IPS-18a (cell line): ENCODE data around the gene TMEM126A.

Experiments used
- H3K27ac ChIP-seq: one replicate; pipeline ENCODE4 v1.5.1; 2013; ENCODE audit warnings: low read length
- H3K27me3 ChIP-seq: one replicate; pipeline ENCODE4 v1.6.1; 2013; ENCODE audit warnings: mild to moderate bottlenecking, low read length; ENCODE audit not compliant: control insufficient read depth, insufficient read depth
- H3K36me3 ChIP-seq: one replicate; pipeline ENCODE4 v1.6.1; 2013; ENCODE audit warnings: low read depth, low read length; ENCODE audit not compliant: control insufficient read depth
- H3K4me1 ChIP-seq: one replicate; pipeline ENCODE4 v1.6.1; 2013; ENCODE audit warnings: low read depth, low read length; ENCODE audit not compliant: control insufficient read depth
- H3K4me3 ChIP-seq: one replicate; pipeline ENCODE4 v1.5.1; 2013; ENCODE audit warnings: low read length
- H3K9ac ChIP-seq: one replicate; pipeline ENCODE4 v1.6.1; 2013; ENCODE audit warnings: mild to moderate bottlenecking, low read length, moderate library complexity
- H3K9me3 ChIP-seq: one replicate; pipeline ENCODE4 v1.6.1; 2013; ENCODE audit warnings: low read depth, low read length; ENCODE audit not compliant: control insufficient read depth

Gene TMEM126A

GRCh38 chr11:85679576-85679975, 31.8 kb downstream of the TMEM126A start:
- Histone ChIP-seq H3K36me3 (no peaks in the 10 kb centered on the region), H3K27me3 (no peaks in the 10 kb centered on the region), H3K4me3 (no peak overlapping the region), H3K9me3 (no peaks in the 10 kb centered on the region), H3K27ac (no peak overlapping the region), H3K9ac (no peak overlapping the region), H3K4me1 (peaks cover 3% of the 10 kb centered on the region)

GRCh38 chr11:85680897-85681296, 33.1 kb downstream of the TMEM126A start:
- H3K4me1 ChIP-seq = peaks cover 3% of the 10 kb centered on the region
- no peak overlapping the region for H3K4me3 ChIP-seq
- H3K9me3 ChIP-seq = no peaks in the 10 kb centered on the region
- H3K36me3 ChIP-seq = no peaks in the 10 kb centered on the region
- no peaks in the 10 kb centered on the region for H3K27me3 ChIP-seq
- no peak overlapping the region for H3K27ac ChIP-seq
- H3K9ac ChIP-seq = no peak overlapping the region

GRCh38 chr11:85682330-85683305, 34.9 kb downstream of the TMEM126A start:
- H3K36me3 ChIP-seq = no peaks in the 10 kb centered on the region
- H3K4me3 ChIP-seq = no peak overlapping the region
- no peak overlapping the region for H3K27ac ChIP-seq
- H3K9ac ChIP-seq = no peak overlapping the region
- H3K27me3 ChIP-seq = no peaks in the 10 kb centered on the region
- H3K9me3 ChIP-seq = no peaks in the 10 kb centered on the region
- H3K4me1 ChIP-seq = peaks cover 3% of the 10 kb centered on the region

- Histone ChIP-seq H3K9ac (no peak overlapping the region), H3K36me3 (no peaks in the 10 kb centered on the region), H3K9me3 (no peaks in the 10 kb centered on the region), H3K4me3 (no peak overlapping the region), H3K27ac (no peak overlapping the region), H3K4me1 (peaks cover 3% of the 10 kb centered on the region), H3K27me3 (no peaks in the 10 kb centered on the region)
Observed at GRCh38 chr11:85685125-85685819, 37.5 kb downstream of the TMEM126A start.

- H3K27ac ChIP-seq = no peak within 1 kb of the TSS
- H3K27me3 ChIP-seq = no peaks in the 10 kb centered on the region
- peaks cover 3% of the 10 kb centered on the region for H3K4me1 ChIP-seq
- H3K9me3 ChIP-seq = no peaks in the 10 kb centered on the region
- no peaks in the 10 kb centered on the region for H3K36me3 ChIP-seq
- no peak within 1 kb of the TSS for H3K9ac ChIP-seq
- H3K4me3 ChIP-seq = no peak within 1 kb of the TSS
Observed at GRCh38 chr11:85685820-85686459, 38.2 kb downstream of the TMEM126A start, which contains the start of gene CCDC89. Gene CCDC89, minus strand, starts transcription at chr11:85686195. Its CDS starts 65 bp downstream, at chr11:85686130.

- H3K27ac ChIP-seq = no peak overlapping the region
- no peaks in the 10 kb centered on the region for H3K4me1 ChIP-seq
- H3K9me3 ChIP-seq = no peaks in the 10 kb centered on the region
- H3K36me3 ChIP-seq = no peaks in the 10 kb centered on the region
- H3K9ac ChIP-seq = no peak overlapping the region
- H3K4me3 ChIP-seq = no peak overlapping the region
- H3K27me3 ChIP-seq = no peaks in the 10 kb centered on the region
Observed at GRCh38 chr11:85694385-85694980, 46.7 kb downstream of the TMEM126A start.

- H3K4me3 ChIP-seq = no peak overlapping the region
- H3K4me1 ChIP-seq = no peaks in the 10 kb centered on the region
- no peak overlapping the region for H3K9ac ChIP-seq
- no peaks in the 10 kb centered on the region for H3K27me3 ChIP-seq
- no peaks in the 10 kb centered on the region for H3K36me3 ChIP-seq
- no peaks in the 10 kb centered on the region for H3K9me3 ChIP-seq
- H3K27ac ChIP-seq = no peak overlapping the region
Observed at GRCh38 chr11:85695546-85695945, 47.8 kb downstream of the TMEM126A start.

GRCh38 chr11:85697747-85698146, 50.0 kb downstream of the TMEM126A start:
- H3K27me3 ChIP-seq = no peaks in the 10 kb centered on the region
- no peak overlapping the region for H3K9ac ChIP-seq
- no peaks in the 10 kb centered on the region for H3K36me3 ChIP-seq
- no peak overlapping the region for H3K4me3 ChIP-seq
- no peak overlapping the region for H3K27ac ChIP-seq
- H3K4me1 ChIP-seq = no peaks in the 10 kb centered on the region
- H3K9me3 ChIP-seq = no peaks in the 10 kb centered on the region

- H3K27me3 ChIP-seq = no peaks in the 10 kb centered on the region
- H3K36me3 ChIP-seq = no peaks in the 10 kb centered on the region
- H3K9ac ChIP-seq = no peak overlapping the region
- H3K9me3 ChIP-seq = no peaks in the 10 kb centered on the region
- H3K27ac ChIP-seq = no peak overlapping the region
- H3K4me1 ChIP-seq = no peaks in the 10 kb centered on the region
- H3K4me3 ChIP-seq = no peak overlapping the region
Observed at GRCh38 chr11:85698195-85698594, 50.4 kb downstream of the TMEM126A start.

GRCh38 chr11:85699957-85700741, 52.4 kb downstream of the TMEM126A start:
- H3K9me3 ChIP-seq = no peaks in the 10 kb centered on the region
- H3K27ac ChIP-seq = no peak overlapping the region
- H3K27me3 ChIP-seq = no peaks in the 10 kb centered on the region
- no peaks in the 10 kb centered on the region for H3K36me3 ChIP-seq
- no peaks in the 10 kb centered on the region for H3K4me1 ChIP-seq
- H3K9ac ChIP-seq = no peak overlapping the region
- H3K4me3 ChIP-seq = no peak overlapping the region
